Measurements from ENCODE around the gene APC.

The APC gene

DNA sequence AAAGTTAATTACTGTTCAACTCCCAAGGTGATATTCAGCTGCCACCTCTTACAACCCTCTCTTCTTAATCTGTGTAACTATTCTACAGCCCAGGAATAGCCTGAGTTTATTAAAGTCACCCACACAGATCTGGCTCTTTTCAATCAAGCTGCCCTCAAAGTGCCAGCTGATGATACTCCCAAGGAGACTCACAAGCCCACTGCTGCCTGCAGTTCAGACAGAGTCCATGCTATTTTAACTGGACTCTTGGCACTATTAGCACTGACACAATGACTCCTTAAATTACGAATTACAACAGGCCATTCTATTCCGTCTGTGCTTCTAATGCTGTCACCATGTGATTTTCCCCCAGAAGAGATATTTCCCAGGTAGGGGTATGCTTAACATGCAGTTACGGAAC is 158.0 kb downstream of the APC start:
- WGBS, 2 experiments (ENCODE audit: insufficient coverage in 2 of 2), result 100% methylated on average over 2 to 3 of the region's 3 CpGs
- Histone ChIP-seq H3K4me1 (ENCODE audit: control insufficient read depth, insufficient read depth, low read length, poor library complexity, severe bottlenecking) (no peaks in the 10 kb centered on the region), H3K4me3 (ENCODE audit: extremely low read depth, insufficient read depth, low read length, poor library complexity, severe bottlenecking) (no peak overlapping the region), H3K36me3 (ENCODE audit: control insufficient read depth, insufficient read depth, low read length) (peaks cover 59% of the 10 kb centered on the region), H3K27ac (ENCODE audit: low read depth, low read length, severe bottlenecking) (no peak overlapping the region), H3K9me3 (ENCODE audit: control insufficient read depth, low read length) (no peaks in the 10 kb centered on the region)
